Astrocyte of the spinal cord (primary cell): ENCODE data around the gene ERICH6B.

Experiments used
- DNase-seq: peaks from one replicate; pipeline ENCODE4 v3.0.0; 2011; ENCODE audit warnings: low read depth, low spot score
- H3K4me3 ChIP-seq: 2 replicates; pipeline ENCODE4 v1.5.1; 2011; ENCODE audit warnings: low read depth, mild to moderate bottlenecking, low read length, moderate library complexity
- CTCF ChIP-seq: IDR thresholded peaks from 2 replicates; pipeline ENCODE4 v1.5.1; 2012; ENCODE audit warnings: low read depth, mild to moderate bottlenecking, low read length, inconsistent platforms
- in situ Hi-C: cut with HindIII; loops from 2 replicates; pipeline ENCODE4 v1.10.0; 2017; ENCODE audit warnings: low sequenced_read_pairs

ERICH6B gene

GRCh38 chr13:45508776-45509175, 106.8 kb downstream of the ERICH6B start:
- H3K4me3 ChIP-seq: no peak overlapping the region
- in situ Hi-C loops: no loop called here
- no peak for TF ChIP-seq CTCF
- no peak for DNase-seq

DNA sequence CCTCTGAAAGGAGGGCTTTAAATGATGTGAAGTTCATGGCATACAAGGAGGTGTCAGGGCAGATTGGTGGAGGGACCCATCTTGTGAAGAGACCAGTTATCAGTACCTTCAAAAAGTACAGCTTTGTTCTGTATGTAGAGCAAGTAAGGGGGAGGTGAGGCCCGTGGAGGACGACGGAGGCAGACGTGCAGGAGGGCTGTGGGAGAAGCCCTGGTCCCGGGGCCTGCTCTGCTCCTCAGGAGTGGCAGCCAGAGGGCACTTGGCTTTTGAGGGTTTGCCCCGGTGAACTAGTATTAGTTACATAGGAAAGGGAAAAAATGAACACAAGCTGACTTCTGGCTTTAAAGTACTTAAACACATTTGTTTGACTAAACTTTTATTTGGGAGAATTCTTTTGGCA, 108.7 kb downstream of the ERICH6B start:
- in situ Hi-C loops: no loop called here
- TF ChIP-seq CTCF: no peak
- no peak overlapping the region for H3K4me3 ChIP-seq
- no peak for DNase-seq

DNA sequence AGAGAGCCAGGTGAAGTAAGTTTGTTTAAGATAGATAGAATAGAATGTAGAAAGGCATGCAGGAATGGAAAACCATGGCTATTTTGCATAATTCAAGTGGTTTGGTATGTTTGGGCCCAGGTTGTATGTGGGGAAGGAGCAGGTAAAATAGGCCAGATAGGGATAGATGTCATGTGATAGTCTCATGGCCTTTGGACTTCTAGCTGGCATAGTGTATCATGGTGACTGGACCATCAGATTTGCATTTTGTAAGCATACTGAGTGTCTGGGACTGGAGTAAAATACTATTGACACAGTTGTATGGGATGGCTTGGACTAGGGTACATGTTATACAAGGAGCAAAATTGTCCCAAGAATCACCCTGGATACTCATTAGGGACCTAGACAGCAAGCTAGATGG, 111.9 kb downstream of the ERICH6B start:
- in situ Hi-C loops: no loop called here
- TF ChIP-seq CTCF: no peak
- H3K4me3 ChIP-seq: no peak overlapping the region
- DNase-seq: no peak

GRCh38 chr13:45501175-45501526, 114.4 kb downstream of the ERICH6B start:
- no peak for DNase-seq
- TF ChIP-seq CTCF: no peak
- in situ Hi-C loops: no loop called here
- H3K4me3 ChIP-seq: no peak overlapping the region

DNA sequence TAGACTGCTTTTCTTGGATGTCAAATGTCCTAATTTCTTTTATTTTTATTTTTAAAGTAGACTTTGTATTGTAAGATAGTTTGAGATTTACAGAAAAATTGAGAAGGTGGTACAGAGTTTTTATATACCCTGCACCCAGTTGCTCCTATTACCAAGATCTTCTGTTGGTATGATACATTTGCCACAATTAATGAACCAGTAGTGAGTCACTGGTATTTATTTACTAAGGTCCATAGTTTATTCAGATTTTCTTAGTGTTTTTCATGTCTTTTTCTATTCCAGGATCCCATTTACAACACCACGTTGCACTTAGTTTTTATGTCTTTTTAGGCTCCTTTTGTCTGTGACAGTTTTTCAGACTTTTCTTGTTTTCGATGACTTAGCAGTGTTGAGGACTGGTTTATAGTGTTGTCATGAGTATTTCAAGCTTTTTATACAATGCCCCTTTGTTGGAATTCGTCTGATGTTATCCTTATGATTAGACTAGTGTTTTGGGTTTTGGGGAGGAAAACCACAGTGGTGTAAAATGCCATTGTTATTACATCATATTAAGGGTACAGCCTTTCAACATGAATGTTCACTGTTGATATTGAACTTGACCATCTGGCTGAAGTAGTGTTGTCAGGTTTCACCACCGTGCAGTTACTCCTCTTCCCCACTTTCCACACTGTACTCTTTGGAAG, 114.9 kb downstream of the ERICH6B start:
- no peak overlapping the region for H3K4me3 ChIP-seq
- DNase-seq: peak; percentile 97
- in situ Hi-C loops: no loop called here
- TF ChIP-seq CTCF: no peak

GRCh38 chr13:45496942-45497341, 118.6 kb downstream of the ERICH6B start:
- in situ Hi-C loops: no loop called here
- no peak overlapping the region for H3K4me3 ChIP-seq
- no peak for TF ChIP-seq CTCF
- no peak for DNase-seq

DNA sequence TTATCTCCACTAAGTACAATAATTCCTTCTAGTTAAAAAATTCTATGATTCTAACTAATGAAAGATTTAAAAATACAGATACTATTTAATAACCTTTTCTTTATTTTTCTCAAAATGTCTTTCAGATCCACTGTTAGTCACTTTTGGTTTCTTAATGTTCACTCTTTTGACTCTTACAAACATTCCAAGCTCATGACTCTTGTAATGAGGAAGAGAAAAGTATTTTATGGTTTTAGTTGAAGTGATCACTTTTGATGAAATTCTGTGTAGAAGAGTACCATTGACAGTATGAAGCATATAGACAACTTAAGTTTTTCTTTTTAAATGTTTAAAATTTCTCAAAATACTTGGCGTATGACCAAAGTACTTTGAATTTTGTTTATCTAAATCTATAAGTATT, 123.0 kb downstream of the ERICH6B start:
- no peak overlapping the region for H3K4me3 ChIP-seq
- in situ Hi-C loops: no loop called here
- DNase-seq: peak; percentile 66
- TF ChIP-seq CTCF: no peak
